ENCODE results near the gene TFPT.

Gene TFPT

GRCh38 chr19:54115109-54116063 is at the start of gene TFPT, which contains the start of gene PRPF31:
Gene TFPT, minus strand, starts transcription at chr19:54115657. Its CDS starts 388 bp downstream, at chr19:54115269.
Gene PRPF31, plus strand, starts transcription at chr19:54115754. Its CDS starts 2,525 bp downstream, at chr19:54118279.
- peak; percentile 99 for DNase-seq (ENCODE audit: low spot score)

DNA sequence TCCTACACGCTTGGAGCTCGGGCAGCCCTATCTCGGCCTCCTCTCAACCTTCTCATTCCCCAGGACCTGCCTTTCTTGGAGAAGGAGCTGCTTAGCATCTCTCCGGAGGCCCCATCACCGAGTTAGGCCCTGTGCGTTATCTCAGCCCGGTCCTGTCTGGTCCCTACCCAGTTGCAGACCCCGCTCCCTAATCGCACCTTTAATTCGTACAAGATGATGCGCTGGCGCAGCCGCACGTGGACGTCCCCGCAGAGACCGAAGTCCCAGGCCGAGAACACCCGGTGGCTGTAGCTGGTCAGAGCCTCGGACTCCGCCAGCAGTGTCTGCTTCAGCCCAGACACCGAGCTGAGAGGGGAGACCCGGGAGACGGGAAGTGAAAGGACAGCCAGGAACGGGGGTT is 49.8 kb upstream of the TFPT start:
- DNase-seq (ENCODE audit: low spot score) = no peak

GRCh38 chr19:54164369-54165068 is 49.1 kb upstream of the TFPT start:
- no peak for DNase-seq (ENCODE audit: low spot score)

DNA sequence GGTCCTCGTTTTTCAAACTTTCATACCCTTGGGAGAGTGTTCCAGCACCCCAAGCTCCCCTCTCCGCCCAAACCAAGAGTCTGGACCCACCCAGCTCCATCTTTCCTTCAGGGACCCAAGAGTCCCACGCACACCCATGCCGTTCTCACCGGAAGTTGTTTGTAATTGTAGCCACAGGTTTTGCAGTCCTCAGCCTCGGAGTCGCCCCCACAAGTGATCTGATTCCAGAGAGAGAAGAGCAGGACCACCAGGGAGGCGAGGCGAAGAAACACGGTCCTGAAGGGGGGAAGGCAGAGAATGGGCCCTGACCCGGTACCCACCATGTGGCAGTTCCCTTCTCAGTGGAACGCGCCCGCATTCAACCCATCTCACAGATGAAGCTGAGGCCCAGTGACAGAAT is 47.4 kb upstream of the TFPT start:
- DNase-seq (ENCODE audit: low spot score) = no peak

DNA sequence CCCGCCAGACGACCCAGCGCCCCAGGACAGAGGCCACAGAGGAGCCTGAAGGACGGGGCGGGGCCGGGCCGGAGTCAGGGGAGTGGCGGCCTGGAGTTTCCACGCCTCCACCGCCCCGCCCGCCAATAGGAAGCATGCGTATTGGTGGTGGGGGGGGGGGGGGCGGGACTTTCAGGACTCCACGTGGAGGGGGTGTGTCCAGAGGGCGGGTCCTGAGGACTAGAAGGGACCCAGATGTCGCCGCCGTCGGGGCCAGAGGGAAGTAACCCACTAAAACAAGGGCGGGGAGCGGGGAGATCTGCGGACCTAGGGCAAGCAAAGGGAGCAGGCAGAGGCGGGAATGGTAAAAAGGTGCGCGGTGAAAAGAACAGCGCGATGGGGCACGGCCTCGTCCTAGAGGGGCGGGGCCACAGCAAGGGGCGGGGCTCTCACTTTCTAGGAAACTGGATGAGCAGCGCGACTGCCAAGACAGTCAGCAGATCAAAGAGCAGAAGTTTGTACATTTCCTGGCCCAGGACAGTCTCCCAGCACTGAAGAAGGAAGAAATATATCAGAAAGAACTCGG is 46.9 kb upstream of the TFPT start:
- DNase-seq (ENCODE audit: low spot score) = no peak

- no peak for DNase-seq (ENCODE audit: low spot score)
These were observed 45.4 kb upstream of the TFPT start for GRCh38 chr19:54160854-54161253.

- no peak for DNase-seq (ENCODE audit: low spot score)
These were observed 44.8 kb upstream of the TFPT start for GRCh38 chr19:54160182-54160811.

DNA sequence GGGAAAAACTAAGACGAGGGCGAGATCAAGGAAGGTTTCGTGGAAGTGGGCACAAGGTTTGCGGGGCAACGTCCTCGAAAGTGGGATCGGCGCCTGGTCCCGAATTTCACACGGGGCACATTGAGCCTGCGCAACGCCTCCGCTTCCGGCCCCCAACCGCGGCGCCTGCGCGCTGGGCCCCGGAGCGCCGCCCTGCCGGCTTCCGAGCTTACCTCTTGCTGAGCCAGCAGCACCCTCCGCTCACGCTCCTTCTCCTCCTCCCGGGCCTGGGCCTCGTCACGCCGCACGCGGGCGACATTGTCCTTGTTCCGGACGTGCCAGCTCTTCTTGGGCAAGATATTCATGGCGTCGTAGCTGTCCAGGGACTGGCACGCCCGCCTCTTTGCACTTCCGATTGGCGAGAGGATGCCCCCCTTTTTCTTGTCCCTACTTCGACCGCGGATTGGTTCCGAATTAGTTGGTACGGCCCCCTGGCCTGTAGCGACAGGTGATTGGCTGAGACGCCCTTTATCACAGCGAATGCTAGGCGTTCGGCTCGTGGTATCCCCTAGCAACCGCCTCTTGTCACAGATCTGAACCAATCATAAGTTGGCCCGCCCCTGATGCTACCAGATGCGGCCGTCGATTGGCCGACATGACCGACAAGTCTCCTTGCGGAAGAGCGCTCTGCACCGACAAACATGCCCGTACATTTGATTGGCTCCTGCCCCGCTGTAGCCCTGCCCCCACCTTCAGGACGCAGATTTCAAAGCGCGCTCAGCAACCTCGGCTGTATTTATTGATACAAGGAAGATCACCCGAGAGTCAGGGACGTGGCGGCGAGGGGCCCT is 44.1 kb upstream of the TFPT start, which contains the start of gene LENG1:
LENG1 (minus strand) TSS at position 370 of the 830 bp plus-strand sequence; CDS start at position 344, 26 bp downstream.
- DNase-seq (ENCODE audit: low spot score) = peak; percentile 100

DNA sequence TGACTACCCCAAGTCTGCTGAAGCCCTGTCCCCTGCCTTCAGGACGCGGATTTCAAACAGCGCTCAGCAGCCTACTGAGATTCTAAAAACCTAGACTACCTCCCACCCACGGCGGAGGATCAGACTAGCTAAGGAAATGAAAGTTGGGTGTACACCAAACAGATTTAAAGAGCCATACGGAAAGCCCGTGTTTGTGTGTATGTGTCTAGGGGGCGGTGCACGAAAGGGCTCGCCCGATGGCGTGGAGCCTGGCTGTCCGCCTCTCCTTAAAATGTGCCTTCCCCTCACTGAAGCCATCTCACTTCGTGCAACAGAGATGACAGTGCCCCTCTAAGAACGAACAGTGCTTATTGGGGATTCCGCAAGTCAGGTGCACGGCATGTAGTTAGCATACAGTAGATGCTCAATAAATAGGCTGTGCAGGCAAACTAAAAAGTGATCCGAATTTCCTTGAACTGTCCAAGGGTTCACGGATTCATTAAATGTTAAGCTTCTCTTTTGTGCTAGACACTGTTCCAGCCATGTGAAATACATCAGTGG is 43.4 kb upstream of the TFPT start:
- no peak for DNase-seq (ENCODE audit: low spot score)

- DNase-seq (ENCODE audit: low spot score) = no peak
These were observed 41.5 kb upstream of the TFPT start for GRCh38 chr19:54156953-54157352.

DNA sequence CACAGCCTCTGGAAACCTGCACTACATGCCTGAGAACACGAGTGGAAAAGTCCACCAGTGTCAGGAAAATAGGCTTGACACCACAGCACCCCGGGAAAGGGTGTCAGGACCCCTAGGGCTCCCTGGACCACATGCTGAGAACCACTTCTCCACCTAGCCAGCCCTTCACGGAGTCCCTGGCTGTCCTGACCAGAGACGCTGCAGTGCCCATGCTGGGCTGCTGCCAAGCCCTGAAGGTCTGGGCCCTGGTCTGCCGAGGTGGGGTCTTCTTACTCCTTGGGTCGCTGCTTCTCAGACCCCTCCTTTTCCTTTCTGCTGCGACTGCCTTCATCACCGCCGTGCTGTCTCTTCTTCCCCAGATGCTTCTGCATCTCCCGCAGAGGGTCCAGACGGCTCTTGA is 41.0 kb upstream of the TFPT start:
- no peak for DNase-seq (ENCODE audit: low spot score)

- no peak for DNase-seq (ENCODE audit: low spot score)
These were observed 40.2 kb upstream of the TFPT start for GRCh38 chr19:54155694-54156093.

GRCh38 chr19:54154603-54155345 is 39.3 kb upstream of the TFPT start:
- DNase-seq (ENCODE audit: low spot score) = no peak

GRCh38 chr19:54153731-54154326 is 38.4 kb upstream of the TFPT start:
- DNase-seq (ENCODE audit: low spot score) = no peak

DNA sequence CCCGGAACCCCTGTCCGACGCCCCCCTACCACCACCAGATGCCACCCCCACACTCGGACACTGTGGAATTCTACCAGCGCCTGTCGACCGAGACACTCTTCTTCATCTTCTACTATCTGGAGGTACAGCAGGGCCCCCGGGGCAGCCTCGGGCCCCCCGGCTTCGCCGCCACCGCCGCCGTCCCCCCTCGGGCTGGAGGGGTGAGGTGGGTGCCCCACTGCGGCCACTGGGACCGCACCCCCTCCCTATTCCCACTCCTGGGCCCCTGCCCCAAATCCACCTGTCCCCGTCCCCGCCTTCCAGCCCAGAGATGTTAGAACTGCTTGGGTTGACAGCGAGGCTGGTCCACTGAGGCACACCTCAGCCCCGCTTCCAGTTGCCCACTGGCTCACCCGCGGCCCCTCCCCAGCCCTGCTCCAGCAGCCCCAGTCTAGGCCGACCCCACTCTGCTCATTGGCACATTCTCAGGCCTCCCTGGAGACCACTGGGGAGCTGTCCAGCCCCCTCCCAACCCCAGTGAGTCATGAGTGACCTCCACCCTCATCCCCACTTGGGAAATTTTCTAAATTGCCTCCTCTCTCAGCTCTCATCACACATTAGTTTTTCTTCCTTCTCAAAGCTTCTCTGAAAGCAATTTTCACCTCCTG is 37.5 kb upstream of the TFPT start:
- no peak for DNase-seq (ENCODE audit: low spot score)

- no peak for DNase-seq (ENCODE audit: low spot score)
These were observed 36.8 kb upstream of the TFPT start for GRCh38 chr19:54152267-54152666.

GRCh38 chr19:54151362-54152035 is 36.0 kb upstream of the TFPT start:
- DNase-seq (ENCODE audit: low spot score) = no peak

DNA sequence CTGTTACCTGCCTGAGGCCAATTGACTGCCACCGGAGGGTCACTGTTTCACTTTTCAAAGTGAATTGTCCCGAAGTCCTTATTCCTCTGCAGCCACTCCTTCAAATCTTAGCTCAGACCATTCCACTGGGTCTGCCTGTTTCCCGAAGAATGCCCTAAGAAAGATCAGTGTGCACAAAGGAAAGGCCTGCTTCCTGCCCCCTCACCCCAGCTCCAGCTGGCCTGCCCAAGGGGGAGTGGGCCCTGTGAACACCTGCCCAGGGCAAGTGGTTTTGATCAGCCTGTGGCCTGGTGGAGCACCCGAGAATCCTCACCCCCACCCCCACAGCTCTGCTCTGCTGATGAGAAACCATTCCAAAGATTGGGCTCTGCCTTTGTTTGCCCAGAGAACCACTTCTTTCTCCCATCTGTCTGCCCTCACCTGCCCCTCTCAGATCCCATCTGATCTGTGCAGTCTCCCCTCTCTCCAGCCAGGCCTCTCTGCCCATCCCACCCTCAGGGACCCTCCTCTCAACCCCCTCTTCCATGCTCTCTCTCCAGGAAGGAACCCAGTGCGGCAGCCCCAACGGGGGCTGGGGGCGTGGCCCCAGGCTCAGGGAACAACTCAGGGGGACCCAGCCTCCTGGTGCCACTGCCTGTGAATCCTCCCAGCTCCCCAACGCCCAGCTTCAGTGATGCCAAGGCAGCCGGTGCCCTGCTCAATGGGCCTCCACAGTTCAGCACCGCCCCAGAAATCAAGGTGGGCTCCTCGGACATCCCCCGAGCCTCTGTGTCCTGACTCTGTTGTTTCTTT is 33.8 kb upstream of the TFPT start:
- DNase-seq (ENCODE audit: low spot score) = no peak
